Parathyroid adenoma (tissue), 2 donors: Measurements from ENCODE around the gene TMED7.

Experiments used
- H2AFZ ChIP-seq: fragments of 300-600 bp; sonication (generic); one replicate; pipeline ENCODE4 v1.7.0; 2017; ENCODE audit warnings: antibody characterized with exemption, mild to moderate bottlenecking
- H3K27ac ChIP-seq: fragments of 300-600 bp; sonication (generic); one replicate; pipeline ENCODE4 v1.7.0; 2017
- H3K27me3 ChIP-seq: fragments of 300-600 bp; sonication (generic); one replicate; pipeline ENCODE4 v1.7.0; 2017; ENCODE audit warnings: low read length; ENCODE audit not compliant: control insufficient read depth, insufficient read depth
- H3K36me3 ChIP-seq: fragments of 300-600 bp; sonication (generic); one replicate; pipeline ENCODE4 v1.7.0; 2017; ENCODE audit warnings: low read length; ENCODE audit not compliant: control insufficient read depth, insufficient read depth
- H3K4me1 ChIP-seq: fragments of 300-600 bp; sonication (generic); one replicate; pipeline ENCODE4 v1.7.0; 2017; ENCODE audit warnings: control low read depth
- H3K4me2 ChIP-seq: fragments of 300-600 bp; sonication (generic); one replicate; pipeline ENCODE4 v1.7.0; 2017; ENCODE audit warnings: low read length
- H3K4me3 ChIP-seq: fragments of 300-600 bp; sonication (generic); one replicate; pipeline ENCODE4 v1.7.0; 2017; ENCODE audit warnings: low read depth, low read length
- H3K79me2 ChIP-seq: fragments of 300-600 bp; sonication (generic); one replicate; pipeline ENCODE4 v1.7.0; 2017; ENCODE audit warnings: control low read depth
- H3K9ac ChIP-seq: fragments of 300-600 bp; sonication (generic); one replicate; pipeline ENCODE4 v1.7.0; 2017; ENCODE audit warnings: mild to moderate bottlenecking
- H3K9me3 ChIP-seq: fragments of 300-600 bp; sonication (generic); one replicate; pipeline ENCODE4 v1.7.0; 2017; ENCODE audit warnings: low read length; ENCODE audit not compliant: control insufficient read depth
- CTCF ChIP-seq: fragments of 300-600 bp; sonication (generic); IDR thresholded peaks from one replicate; pipeline ENCODE4 v1.7.0; 2017; ENCODE audit warnings: antibody characterized with exemption, mild to moderate bottlenecking
- donor health status: primary hyperparathyroidism.

TMED7 gene

GRCh38 chr5:115641948-115642347 is 16.1 kb upstream of the TMED7 start:
- Histone ChIP-seq H3K79me2 (no peaks in the 10 kb centered on the region), H3K27me3 (no peaks in the 10 kb centered on the region), H3K4me3 (no peak overlapping the region)

GRCh38 chr5:115640274-115640673 is 14.4 kb upstream of the TMED7 start:
- Histone ChIP-seq H3K27ac (no peak overlapping the region), H3K9me3 (no peaks in the 10 kb centered on the region), H3K79me2 (no peaks in the 10 kb centered on the region), H3K27me3 (no peaks in the 10 kb centered on the region), H3K9ac (no peak overlapping the region), H3K4me1 (no peaks in the 10 kb centered on the region), H3K36me3 (no peaks in the 10 kb centered on the region), H3K4me3 (no peak overlapping the region), H3K4me2 (no peak overlapping the region), H2AFZ (no peak overlapping the region)
- TF ChIP-seq CTCF, result no peak

More at GRCh38 chr5:115641948-115642347, 16.1 kb upstream of the TMED7 start:
- no peak overlapping the region for H3K27ac ChIP-seq
- no peaks in the 10 kb centered on the region for H3K4me1 ChIP-seq
- no peak overlapping the region for H2AFZ ChIP-seq
- H3K4me2 ChIP-seq, result no peak overlapping the region
- no peak overlapping the region for H3K9ac ChIP-seq
- no peaks in the 10 kb centered on the region for H3K9me3 ChIP-seq
- no peak for TF ChIP-seq CTCF
- H3K36me3 ChIP-seq, result no peaks in the 10 kb centered on the region

- Histone ChIP-seq H3K27ac (no peak overlapping the region), H3K9ac (no peak overlapping the region), H3K4me2 (no peak overlapping the region), H2AFZ (no peak overlapping the region), H3K4me1 (no peaks in the 10 kb centered on the region), H3K4me3 (no peak overlapping the region), H3K79me2 (no peaks in the 10 kb centered on the region), H3K36me3 (no peaks in the 10 kb centered on the region), H3K9me3 (no peaks in the 10 kb centered on the region), H3K27me3 (no peaks in the 10 kb centered on the region)
- TF ChIP-seq CTCF, result no peak
These were observed 13.5 kb upstream of the TMED7 start for GRCh38 chr5:115639377-115639776.

- H3K9ac ChIP-seq, result no peak overlapping the region
These were observed 11.7 kb upstream of the TMED7 start for GRCh38 chr5:115637507-115637906.

More at GRCh38 chr5:115637507-115637906, 11.7 kb upstream of the TMED7 start:
- no peaks in the 10 kb centered on the region for H3K79me2 ChIP-seq
- H3K27me3 ChIP-seq, result no peaks in the 10 kb centered on the region
- no peak overlapping the region for H3K27ac ChIP-seq
- H3K9me3 ChIP-seq, result no peaks in the 10 kb centered on the region
- H3K4me3 ChIP-seq, result no peak overlapping the region
- no peaks in the 10 kb centered on the region for H3K36me3 ChIP-seq
- H3K4me2 ChIP-seq, result no peak overlapping the region
- no peaks in the 10 kb centered on the region for H3K4me1 ChIP-seq
- H2AFZ ChIP-seq, result no peak overlapping the region
- no peak for TF ChIP-seq CTCF
